Kidney (tissue), 14 donors: Measurements from ENCODE around the gene ASCL1. TPM values are rescaled to one million over a fixed set of nuclear protein-coding genes. Genes with fewer than 3 reads are reported as not detected.

Experiments used
- DNase-seq, 5 donors: peaks; one replicate each; pipeline ENCODE4 v3.0.0-alpha.2; 2013 to 2020
- FAIRE-seq: peaks from 2 replicates; lab custom pipeline; 2012; peaks lifted over from hg19 to GRCh38; lab: Jason Lieb, UNC
- H3K27ac ChIP-seq, 2 donors: one replicate each; pipeline ENCODE4 v1.7.0; 2013; ENCODE audit warnings: low read depth in 2 of 2, low read length in 2 of 2, inconsistent platforms in 1 of 2
- H3K27me3 ChIP-seq: one replicate; pipeline ENCODE4 v1.7.1; 2013; ENCODE audit warnings: low read length, inconsistent platforms; ENCODE audit not compliant: control insufficient read depth, insufficient read depth
- H3K36me3 ChIP-seq, 3 donors: one replicate each; pipeline versions ENCODE4 v1.7.0 to v1.7.1; 2013; ENCODE audit warnings: low read length in 3 of 3, control low read depth in 1 of 3, inconsistent platforms in 1 of 3; ENCODE audit not compliant: insufficient read depth in 3 of 3, control insufficient read depth in 2 of 3
- H3K4me1 ChIP-seq, 3 donors: one replicate each; pipeline versions ENCODE4 v1.7.0 to v1.7.1; 2013; ENCODE audit warnings: low read length in 3 of 3, inconsistent platforms in 1 of 3, low read depth in 1 of 3; ENCODE audit not compliant: control insufficient read depth in 2 of 3, insufficient read depth in 2 of 3
- H3K4me3 ChIP-seq, 3 donors: one replicate each; pipeline versions ENCODE4 v1.7.0 to v1.8.1; 2013; ENCODE audit warnings: low read length in 3 of 3, control low read depth in 1 of 3, inconsistent platforms in 1 of 3
- H3K9ac ChIP-seq, 3 donors: one replicate each; pipeline versions ENCODE4 v1.7.0 to v1.7.1; 2013; ENCODE audit warnings: low read length in 3 of 3, control low read depth in 1 of 3, inconsistent platforms in 1 of 3
- H3K9me3 ChIP-seq, 3 donors: one replicate each; pipeline versions ENCODE4 v1.7.0 to v1.7.1; 2013; ENCODE audit warnings: low read length in 3 of 3, control low read depth in 1 of 3, inconsistent platforms in 1 of 3; ENCODE audit not compliant: control insufficient read depth in 2 of 3, insufficient read depth in 1 of 3
- CTCF ChIP-seq: IDR thresholded peaks from 3 replicates; pipeline ENCODE4 v1.5.1; 2012; ENCODE audit warnings: mild to moderate bottlenecking, moderate library complexity, borderline replicate concordance; ENCODE audit not compliant: insufficient read depth; ENCODE audit errors: extremely low read depth
- intact Hi-C: fragments of 100-400 bp; cut with DNase I; formaldehyde crosslinking; loops from one replicate; pipeline ENCODE4 v1.11.1; 2022
- polyA plus RNA-seq: library from polyadenylated mRNA; stranded (reverse); fragments of 350-450 nt; fragmentation: Illumina TruSeq; extraction: RNeasy Lipid Tissue Mini Kit (QIAGEN cat#74804); gene quantifications from one replicate; pipeline ENCODE4 v1.2.3, GENCODE V29; 2014; ENCODE audit warnings: low read depth, low replicate concordance; ENCODE audit not compliant: insufficient read depth
- total RNA-seq: library from RNA; stranded (reverse); fragmentation: NEBNext Ultra II Directional; extraction: Animal tissue kit (Norgen Biotek cat#: 25700); gene quantifications from one replicate; pipeline ENCODE4 v1.2.1, GENCODE V29; 2021
- donor health status: control.
- donor health status: control.
- donor health status: control.
- donor health status: control.
- donor health status: control.
- donor health status: DM: yes; HTN: yes; CAD: no.
- donor health status: Normal renal cell carcinoma (clear cell type).

ASCL1 gene
- total and polyA plus RNA-seq, 2 donors from 2014 or later: not detected

- DNase-seq (no peak), FAIRE-seq (no peak)
- Histone ChIP-seq H3K36me3 (no peaks in the 10 kb centered on the region), H3K4me3 (no peak overlapping the region), H3K9ac (no peak overlapping the region), H3K4me1 (peaks cover 0 to 11% (median 0%) of the 10 kb centered on the region in 3 donors), H3K27ac (no peak overlapping the region), H3K27me3 (peaks cover 67% of the 10 kb centered on the region), H3K9me3 (no peaks in the 10 kb centered on the region)
- intact Hi-C loops: loop anchor here (10.0 kb wide), 1 partner anchor 593 kb away; no protein-coding TSS in a partner anchor
- TF ChIP-seq CTCF: no peak
These were observed 5.6 kb upstream of the ASCL1 start for GRCh38 chr12:102951841-102952240.

GRCh38 chr12:102953221-102953620 is 4.3 kb upstream of the ASCL1 start:
- H3K9me3 ChIP-seq: no peaks in the 10 kb centered on the region
- no peak for DNase-seq
- peaks cover 69% of the 10 kb centered on the region for H3K27me3 ChIP-seq
- no peak overlapping the region for H3K27ac ChIP-seq
- peaks cover 0 to 11% (median 0%) of the 10 kb centered on the region in 3 donors for H3K4me1 ChIP-seq
- no peak for FAIRE-seq
- H3K36me3 ChIP-seq: no peaks in the 10 kb centered on the region
- no peak for TF ChIP-seq CTCF
- intact Hi-C loops: loop anchor here (10.0 kb wide), 1 partner anchor 592 kb away; no protein-coding TSS in a partner anchor
- no peak overlapping the region for H3K4me3 ChIP-seq
- no peak overlapping the region for H3K9ac ChIP-seq

GRCh38 chr12:102954134-102954533 is 3.3 kb upstream of the ASCL1 start:
- Histone ChIP-seq H3K27me3 (peaks cover 74% of the 10 kb centered on the region), H3K9ac (no peak overlapping the region), H3K9me3 (no peaks in the 10 kb centered on the region), H3K36me3 (no peaks in the 10 kb centered on the region), H3K4me3 (no peak overlapping the region), H3K4me1 (peaks cover 0 to 13% (median 0%) of the 10 kb centered on the region in 3 donors), H3K27ac (no peak overlapping the region)
- TF ChIP-seq CTCF: no peak
- FAIRE-seq: no peak
- DNase-seq: no peak
- intact Hi-C loops: loop anchor here (10.0 kb wide), 1 partner anchor 591 kb away; no protein-coding TSS in a partner anchor
